ENCODE measurements around the gene PLA2G4F.

Gene PLA2G4F

DNA sequence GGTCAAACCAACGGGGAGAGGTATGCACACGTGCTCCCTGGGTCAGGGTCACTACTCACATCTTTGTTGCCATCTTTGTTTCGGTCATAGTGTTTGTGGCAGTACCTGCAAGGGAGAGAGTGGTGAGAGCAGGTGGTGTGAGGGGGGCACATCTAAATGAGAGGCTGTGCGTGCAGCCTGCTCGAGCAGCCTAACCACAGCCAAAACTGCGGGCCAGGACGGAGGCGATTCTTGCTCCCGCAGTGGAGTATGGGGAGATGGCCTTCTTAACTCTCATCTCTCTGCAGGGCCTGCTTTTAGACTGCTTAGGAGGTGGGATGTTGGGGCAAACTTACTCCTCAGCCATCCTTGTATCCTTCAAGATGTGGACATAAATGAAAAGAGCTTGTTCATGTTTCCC, 6.9 kb upstream of the PLA2G4F start:
- no peak for DNase-seq

DNA sequence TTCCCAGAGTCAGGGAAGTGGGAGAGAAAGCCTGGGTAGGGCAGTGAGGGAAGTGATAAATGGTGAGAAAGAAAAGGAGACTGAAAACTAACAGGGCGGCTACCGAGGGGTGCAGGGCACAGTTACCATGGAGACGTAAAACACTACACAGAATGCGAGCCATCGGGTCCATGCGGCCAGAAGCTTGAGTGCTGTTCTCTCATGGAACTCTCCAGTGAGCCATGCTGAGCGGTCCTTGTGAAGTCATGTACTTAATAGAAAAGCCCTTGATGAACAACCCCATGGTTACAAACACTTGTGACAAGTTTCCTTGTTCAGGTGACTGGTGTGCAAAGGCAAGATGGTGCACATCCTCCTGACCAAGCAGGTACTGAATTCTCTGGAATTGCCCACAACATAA, 3.7 kb upstream of the PLA2G4F start:
- no peak for DNase-seq

DNA sequence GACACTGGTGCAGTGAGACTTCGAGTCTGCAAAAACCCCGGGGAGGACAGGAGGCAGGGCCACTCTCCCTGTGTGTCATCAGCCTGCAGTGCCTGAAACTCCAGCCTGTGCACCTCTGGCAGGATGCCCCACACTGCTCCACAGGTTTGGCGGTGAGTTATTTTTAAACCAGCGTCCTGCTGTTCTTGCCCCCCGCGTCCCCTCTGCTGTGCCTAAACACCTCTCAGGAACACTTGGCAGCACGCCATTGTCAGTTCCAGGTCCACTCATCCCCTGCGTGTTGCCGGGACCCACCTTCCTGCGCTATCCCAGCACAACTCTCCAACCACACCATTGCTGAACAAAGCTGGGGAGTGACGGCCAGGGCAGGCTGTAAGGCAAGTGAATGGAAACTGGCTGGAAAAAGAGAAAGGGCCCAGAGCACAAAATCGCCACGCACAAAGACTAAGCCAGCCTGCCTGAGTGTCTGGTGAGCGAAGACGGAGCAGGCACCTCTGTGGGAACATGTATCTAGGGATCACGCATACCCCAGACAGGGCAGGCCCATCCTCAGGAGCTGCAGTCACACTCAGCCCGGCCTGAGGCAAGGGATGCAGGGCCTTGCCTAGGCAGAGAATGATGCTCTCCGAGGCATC, 3.1 kb upstream of the PLA2G4F start:
- no peak for DNase-seq

DNA sequence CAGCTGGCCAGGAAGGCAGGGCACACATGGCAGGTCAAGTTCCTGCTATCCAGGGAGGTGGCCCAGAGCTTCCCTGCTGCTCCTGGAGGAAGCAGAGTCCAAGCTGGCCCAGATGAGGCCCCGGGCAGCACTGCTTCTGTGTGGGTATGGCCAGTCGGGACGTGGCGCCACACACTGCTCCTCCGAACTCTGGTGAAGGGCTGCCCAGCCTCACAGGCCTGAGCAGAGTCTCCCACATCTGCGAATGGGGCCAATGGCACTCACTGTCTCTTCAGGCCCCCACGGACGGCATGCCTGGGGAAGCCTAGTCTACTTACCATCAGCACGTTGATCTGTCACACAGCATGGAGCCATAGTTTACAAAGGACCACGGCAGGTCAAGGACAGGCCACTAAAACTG, 2.5 kb upstream of the PLA2G4F start:
- no peak for DNase-seq

DNA sequence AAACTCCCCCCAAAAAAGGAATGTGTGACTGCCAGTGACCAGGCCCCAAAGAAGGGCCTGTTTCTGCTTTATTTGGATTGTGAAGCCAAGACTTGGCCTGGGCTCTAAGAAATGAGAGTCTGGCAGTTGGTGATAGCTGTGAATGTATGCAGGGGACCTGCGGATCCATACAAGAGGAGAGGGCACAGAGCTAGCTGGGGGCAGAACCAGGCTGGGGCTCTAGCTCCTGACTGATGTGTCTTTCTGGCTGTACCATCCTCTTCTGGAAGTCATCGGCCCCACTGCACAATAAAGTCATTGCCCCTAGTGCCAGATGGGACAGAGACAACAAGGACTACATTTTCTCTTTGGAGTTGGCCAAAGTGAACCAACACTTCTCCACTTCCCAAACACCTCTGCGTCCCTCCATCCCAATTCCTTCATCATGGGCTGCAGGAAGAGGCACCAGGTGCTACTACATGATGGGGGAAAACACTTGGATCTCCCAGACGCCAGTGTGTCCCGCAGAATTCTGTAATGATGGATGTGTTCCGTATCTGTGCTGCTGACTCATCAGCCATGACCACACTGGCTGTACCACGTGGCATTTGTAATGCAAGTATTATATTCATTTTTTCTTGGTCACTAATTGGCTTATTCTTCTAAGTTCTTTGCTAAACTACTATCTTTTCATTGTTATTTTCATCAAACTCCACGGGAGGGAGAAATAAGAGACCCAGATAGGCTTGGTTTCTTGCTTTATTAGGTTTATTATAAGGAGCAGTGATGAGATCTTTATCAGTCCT, 1.7 kb upstream of the PLA2G4F start:
- DNase-seq = no peak

DNA sequence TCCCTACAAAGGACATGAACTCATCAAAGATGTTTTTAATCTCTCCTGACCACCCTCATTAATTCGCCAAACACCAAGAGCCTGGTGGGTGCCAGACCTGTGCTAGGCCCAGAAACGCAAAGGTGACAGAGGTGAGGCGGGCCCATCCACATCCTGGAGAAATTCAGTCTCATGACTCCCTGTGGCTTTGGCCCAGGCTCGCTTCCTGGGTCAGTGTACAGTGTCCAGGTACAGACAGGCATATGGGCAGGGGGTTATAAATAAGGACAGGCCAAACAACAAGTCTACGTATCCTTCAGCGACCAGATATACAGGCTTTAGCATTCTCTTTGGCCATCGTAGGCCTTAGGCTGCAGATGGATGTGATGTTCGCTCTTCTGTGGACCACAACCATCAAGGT, 945 bp upstream of the PLA2G4F start:
- no peak for DNase-seq

DNA sequence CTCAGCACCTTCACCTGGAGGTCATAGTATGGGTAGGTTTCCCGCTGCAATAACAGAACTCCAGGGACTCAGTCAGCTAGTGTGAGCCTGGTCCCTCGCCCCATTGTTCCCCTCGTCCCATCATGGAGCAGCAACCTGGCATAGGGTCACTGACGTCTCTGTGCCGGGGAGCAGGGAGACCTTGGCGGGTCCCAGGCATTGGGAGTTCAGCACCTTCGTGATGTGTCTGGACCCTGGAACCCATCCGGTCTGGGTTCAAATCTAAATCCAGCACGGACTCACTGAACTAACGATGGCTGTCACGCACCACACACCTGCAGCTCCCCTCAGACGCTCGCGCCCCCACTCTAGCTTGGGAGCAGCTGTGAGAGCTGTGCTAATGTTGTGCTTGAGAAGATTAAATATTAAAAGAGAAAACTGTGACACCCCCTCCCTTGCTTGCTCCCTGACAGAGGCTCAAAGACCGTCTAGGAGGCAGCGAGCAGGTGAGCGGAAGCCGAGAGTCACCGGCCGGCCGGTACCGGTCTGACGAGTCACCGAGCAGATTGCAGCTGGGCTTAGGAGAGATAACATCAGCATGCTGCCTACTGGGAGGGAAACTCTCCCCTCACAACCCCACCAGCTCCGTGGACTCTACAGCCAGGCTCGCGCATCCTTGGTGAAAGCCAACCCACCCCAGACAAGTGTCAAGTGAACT, 742 bp downstream of the PLA2G4F start:
- no peak for DNase-seq

DNA sequence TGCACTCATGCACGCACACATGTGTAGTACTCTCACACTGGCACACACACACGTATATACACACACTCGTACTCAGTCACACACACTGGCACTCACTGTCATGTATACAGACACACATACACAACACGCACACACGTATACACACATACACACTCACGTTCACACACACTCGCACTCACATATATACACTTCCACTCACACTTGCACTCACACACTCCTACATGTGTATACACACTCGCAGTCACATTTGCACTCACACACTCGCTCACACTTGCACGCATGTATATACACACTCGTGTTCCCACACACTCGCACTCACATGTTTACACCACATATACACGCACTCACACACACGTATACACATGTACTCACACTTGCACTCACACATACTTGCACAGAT, 1.5 kb downstream of the PLA2G4F start:
- no peak for DNase-seq

DNA sequence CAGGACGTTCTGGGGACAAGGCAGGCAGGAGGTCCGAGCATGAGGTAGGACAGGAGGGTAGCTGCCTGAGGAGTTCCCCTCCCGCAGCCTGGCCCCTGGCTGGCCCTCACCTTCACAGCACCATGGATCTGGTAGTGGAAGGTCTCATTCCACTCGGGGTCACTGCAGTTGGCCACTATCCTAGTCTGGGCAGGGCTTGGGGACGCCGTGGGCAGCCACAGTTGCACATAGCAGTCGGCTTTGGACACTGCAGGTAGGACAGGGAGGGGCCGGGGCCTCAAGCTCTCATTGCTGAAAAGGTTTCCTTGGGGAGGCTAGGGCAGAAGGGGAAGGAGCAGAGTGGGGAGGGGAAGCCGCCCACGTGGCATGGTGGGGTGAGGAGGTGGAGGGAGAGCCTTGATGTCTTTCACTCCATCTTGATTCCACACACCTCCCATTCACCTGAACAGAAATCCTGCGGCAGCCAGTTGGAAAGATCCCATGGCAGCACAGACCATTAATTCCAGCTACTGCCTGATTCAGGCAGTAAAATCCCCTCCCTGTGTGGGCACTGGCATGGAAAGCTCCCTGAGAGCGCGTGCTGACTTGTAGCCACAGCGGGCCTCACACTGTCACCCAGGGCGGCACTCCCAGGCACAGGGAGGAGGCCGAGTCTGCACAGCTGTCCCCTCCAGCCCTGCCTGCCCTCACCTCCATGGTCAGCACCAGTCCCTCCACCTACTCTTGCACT, 2.1 kb downstream of the PLA2G4F start:
- no peak for DNase-seq

DNA sequence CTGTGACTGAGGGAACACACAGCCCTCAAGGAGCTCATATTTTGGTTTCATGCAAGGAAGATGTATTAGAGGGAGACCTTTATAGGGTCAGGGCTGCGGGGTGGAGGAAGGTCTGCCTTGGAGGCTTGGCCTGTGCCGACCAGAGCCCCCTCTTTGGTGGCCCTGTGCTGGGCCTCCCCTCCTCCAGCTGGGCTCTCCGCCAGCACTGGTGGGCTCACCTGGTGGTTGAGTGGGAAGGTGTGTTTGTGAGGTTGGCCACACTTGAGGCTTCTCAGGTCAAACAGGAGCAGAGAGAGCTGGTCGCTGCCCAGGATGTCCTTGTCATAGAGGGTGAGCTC, 2.6 kb downstream of the PLA2G4F start:
- no peak for DNase-seq

DNA sequence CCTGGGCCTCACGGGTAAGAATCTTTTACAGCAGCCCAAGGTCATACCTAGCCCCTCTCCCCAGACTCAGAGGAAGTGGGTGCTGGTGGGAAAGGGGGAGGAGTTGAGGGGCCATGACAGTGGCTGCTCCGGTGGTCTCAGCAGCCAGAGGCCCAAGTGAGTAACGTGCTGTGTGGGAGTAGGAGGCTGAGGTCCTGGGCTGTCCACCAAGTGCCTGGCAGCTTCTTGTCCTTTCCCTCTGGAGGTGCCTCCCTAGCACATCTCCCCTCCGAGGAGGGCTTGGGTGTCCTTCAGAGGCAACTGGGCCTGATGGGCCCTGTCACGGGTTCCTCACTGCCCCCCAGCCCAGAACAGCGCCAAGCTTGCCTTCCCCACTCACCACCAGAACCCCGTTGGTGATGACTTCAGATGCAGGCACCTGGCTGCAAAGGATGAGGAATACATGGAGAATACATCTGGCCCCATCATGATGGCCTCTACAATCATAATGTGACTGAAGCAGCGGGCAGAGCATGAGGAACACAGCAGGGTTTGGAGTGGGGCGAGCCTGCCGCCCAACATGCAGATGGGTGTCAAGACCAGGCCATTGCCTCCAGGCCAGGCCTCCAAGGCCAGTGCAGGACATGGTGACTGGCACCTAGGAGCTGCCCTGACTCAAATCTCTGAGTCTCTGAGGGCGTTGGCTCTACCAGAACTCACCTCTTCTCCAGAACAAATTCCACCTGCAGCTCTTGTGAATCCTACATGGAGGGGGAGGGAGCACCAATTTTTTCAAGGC, 3.3 kb downstream of the PLA2G4F start:
- no peak for DNase-seq

DNA sequence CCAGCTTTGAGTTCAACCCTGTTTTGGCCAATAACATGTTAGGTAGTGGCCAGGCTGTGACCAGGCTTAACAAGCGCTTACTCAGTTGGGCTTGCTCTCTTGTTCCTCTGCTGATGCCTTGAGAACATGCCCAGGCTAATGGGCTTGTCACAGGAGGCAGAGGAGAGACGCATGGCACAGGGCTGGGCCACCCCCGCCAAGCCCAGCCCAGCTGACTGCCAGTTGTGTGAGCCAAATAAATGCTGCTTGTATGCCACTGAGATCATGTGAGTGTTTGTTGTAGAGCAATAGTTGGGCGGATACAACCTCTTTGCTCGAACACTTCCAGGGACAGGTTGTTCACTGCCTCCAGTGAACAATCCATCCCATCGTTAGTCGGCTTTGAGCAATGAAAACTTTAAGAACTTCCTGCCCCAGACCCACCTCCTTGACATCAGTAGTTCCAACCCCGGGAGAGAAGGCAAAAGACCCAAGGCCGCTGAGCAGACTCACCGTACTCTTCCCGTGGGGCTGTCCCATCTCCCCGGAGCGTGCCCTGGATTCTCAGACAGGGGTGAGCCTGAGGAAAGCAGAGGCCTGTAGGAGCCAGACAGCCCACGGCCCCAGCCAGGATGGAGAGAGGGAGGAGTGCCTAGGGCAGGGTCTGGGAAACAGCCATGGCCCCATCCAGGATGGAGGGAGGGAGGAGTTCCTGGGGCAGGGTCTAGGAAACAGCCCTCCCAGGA, 4.1 kb downstream of the PLA2G4F start:
- no peak for DNase-seq

DNA sequence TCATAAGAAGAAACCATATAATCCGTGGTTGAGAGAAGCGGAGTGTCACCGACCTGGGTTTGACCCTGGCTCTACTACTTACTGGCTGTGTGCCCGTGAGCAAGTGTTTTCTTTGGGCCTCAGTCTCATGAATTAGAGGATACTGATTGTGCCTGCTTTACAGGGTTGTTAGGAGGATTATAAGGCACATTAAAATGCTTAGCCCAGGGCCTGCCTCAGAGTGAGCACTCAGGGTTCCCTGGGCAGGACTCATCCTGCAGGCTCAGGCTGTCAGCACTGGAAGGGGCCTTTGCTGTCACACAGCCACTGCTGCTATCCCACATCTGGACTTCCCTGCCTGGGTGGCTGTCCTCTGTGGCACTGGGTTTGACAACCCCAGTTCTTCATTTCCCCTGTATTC, 4.7 kb downstream of the PLA2G4F start:
- DNase-seq = no peak

DNA sequence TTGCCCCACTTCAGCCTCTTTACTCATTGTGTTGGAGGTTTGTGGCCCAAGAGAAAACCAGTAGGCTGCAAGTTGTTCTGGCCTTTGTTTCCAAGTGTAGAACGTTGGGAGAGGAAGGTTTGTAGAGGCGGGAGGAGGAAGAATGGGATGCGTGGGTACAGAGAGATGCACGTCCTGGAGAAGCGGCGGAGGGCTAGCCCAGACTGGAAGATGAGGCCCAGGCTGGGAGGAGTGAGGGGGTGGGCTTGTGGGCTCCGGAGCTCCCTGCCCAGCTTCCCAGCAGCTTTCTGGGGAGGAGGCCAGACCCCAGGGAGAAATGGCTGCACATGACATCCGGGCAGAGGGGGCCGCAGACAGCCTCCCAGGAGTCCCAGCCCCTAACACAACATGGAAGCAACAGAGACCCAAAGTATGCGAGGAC, 5.3 kb downstream of the PLA2G4F start:
- DNase-seq = no peak

DNA sequence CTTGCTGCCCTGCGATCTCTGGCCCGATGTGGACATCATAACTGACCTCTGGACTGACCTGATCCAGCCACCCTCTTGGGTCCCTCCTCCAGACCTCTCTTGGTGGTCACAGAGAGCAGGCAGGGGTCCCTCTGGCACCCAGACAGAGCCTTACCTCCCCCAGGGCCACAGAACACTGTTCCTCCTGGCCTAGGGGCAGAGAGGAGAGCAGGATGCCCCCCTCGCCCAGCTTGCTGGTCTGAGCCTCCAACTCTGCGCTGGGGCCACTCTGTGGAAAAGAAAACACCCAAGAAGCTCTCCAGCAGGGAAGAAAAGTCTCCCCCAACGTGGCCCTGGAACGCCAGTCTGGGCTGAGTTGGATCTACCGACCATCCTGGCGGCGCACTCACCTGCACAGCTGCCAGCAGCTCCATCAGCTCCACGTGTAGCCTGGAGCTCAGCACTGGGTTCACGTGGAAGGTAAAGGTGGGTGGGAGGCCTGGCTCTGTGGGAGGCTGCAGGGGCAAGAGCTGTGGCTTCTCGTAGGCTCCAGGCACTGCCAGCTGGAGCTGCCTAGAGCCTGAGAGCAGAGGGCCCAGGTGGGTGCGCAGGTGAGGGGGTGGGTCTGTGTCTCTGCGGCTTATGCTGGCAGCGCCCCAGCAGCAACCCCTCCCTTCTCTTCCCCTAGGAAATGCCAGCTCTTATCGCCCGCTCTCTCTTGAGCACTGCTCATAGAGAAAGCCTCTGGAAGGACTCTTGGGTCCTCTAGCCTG, 6.0 kb downstream of the PLA2G4F start:
- DNase-seq = no peak

DNA sequence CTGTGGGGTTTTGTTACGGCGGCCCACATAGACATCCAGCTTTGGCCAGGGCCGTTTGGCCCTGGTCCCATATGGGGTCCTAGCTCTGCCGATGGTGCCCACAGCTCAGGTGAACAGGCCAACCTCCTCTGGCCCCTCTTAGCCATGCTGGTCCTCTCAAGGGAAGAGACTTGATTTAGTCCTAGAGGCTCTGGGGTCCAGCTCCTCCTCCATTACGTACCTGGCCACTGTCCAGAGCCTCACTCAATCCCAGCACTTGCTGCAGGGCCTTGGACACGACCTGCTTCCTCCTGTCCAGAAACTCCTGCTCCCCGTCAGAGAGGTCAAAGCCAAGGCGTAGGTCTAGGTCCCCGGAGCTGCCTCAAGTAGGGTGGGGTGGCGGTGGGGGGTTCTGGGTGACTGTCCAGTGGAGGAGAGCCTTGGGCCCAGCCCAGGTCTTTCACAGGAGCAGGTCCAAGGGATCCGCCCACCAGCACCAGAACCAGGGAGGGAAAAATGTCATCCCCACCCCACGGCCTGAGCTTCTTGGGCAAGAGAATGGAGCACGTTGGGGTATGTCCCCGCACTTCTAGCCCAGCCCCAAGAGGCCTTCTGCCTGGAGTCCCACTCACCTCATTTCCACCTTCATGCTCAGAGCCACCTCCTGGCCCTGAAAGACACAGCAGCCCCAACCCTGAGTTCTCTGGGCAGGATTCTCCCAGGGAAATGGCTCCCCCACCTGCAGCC, 6.8 kb downstream of the PLA2G4F start:
- DNase-seq = no peak

DNA sequence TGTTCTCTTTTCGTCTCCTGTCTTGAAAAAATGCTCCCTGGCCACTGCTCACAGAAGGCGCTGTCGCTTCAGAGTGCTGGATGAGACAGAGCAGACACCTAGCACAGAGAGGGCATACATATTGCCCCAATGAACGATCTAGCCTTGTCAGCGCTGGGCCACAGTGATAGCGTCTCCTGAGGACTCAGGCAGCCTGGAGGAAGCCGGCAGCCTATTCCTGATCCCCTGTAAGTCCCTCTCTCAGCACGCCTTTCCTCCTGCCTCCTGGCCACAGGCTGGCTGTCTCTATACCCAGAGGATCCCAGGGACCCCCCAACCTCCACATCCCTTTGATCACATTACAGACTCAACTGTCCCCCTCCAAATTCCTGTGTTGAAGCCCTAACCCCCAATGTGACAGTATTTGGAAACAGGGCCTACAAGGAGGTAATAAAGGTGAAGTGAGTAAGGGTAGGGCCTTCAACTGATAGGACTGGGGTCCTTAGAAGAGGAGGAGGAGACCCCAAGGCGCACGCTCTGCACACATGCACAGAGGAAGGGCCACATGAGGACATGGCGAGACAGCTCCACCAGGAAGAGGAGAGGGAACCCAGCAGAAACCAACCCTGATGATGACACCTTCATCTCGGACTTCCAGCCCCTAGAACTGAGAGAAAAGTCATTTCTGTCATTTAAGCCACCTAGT, 7.5 kb downstream of the PLA2G4F start:
- DNase-seq = no peak

DNA sequence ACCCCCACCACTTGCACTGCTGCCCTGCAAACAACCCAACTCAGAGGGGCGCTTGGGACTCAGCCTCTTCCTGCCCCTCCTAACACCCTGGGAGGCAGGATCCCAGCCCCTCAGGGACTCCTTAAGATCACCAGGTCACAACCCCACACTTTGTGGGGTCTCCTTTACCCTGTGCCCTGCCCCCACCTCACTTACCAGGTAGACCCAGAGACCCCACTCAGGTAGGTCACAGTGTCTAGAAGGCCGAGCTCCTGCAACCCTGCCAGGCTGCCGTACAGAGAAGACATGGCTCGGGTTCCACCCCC, 9.1 kb downstream of the PLA2G4F start:
- DNase-seq = no peak

DNA sequence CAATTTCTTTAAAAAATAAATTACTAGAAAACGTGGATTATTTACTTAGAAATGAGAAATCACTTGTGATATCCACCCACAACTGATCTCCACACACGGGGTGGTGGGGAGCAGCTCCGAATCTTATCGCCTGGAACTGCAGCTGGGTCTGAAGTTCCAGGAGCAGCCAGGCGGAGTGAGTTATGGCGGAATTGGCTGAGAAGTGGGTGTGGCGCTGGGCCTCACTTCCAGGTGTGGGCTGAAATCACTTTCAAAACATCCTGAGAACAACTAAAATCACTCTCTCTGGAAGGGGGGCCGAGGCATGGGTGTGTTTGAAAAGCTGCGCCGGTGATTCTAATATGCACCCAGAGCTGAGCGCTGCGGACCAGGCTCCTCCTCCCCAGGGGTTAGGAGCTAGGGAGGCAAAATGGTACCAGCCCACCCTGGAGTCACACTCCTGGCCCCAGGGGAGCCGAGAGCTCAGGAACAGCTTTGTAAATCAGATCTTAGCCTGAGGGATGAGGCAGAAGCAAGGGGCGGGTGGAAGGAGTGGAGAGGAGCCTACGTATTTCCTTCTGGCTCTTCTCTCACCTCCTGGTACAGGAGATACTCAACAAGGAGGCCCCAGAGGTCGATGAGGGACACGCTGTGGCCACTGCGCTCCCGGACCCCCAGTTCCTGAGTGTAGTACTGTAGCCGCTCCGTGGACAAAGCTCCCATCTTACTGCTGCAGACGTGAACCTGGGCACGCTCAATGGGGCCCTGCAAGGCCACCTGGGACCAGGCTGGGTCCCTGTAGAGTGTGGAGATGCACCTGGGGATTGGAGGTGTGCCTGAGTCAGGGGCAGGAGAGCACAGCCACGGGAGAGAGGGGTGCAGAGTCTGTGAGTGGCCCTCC, 9.6 kb downstream of the PLA2G4F start:
- DNase-seq = no peak
